GM18870 (cell line): ENCODE measurements around the gene ST8SIA1.

Source experiments
- ATAC-seq: cut with Tn5 transposase; IDR thresholded peaks from one replicate; pipeline ENCODE4 v1.9.1; 2021; ENCODE audit warnings: moderate library complexity; ENCODE audit not compliant: unreplicated experiment

Gene ST8SIA1

GRCh38 chr12:22284871-22285270 is 49.6 kb downstream of the ST8SIA1 start:
- ATAC-seq: no peak

DNA sequence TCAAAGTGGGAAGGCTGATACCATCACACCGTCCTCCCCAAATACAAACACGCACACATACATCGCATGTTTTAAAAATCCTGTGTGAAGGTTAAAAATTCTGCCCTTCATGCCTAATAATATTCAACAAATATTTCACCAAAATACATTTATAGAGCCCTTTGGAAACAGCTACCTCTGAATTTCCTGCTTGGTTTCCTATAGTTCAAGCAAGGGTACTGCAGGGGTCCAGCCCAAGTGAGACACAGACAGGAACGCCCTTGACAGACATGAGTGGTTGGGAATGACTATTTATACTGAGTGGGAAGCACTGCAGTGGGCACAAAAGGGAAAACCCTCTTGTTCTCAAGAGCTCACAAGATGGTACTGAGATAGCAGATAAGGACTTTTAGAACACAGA is 51.0 kb downstream of the ST8SIA1 start:
- ATAC-seq: no peak

GRCh38 chr12:22283006-22283506 is 51.5 kb downstream of the ST8SIA1 start:
- ATAC-seq: no peak

DNA sequence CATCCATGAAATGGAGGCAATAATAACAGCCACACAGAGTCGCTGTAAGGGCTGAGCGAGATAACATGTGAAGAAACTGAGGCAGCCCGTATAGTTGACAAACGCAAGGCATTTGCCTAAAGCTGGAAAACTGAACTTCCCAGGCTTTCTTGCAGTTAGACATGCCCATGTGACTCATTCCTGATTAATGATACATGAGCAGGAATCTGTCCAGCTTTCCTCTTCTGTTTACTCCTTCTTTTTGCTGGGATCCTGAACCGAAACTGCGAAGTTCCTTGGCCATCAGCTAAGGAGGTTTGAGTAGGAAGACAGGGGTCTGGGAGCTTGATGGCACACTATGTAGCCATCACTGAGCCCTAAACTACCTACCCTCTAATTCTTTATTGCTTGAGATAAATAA is 52.2 kb downstream of the ST8SIA1 start:
- ATAC-seq: no peak

GRCh38 chr12:22276867-22277266 is 57.6 kb downstream of the ST8SIA1 start:
- no peak for ATAC-seq

- ATAC-seq: no peak
Observed at GRCh38 chr12:22276313-22276712, 58.2 kb downstream of the ST8SIA1 start.

GRCh38 chr12:22275843-22276242 is 58.7 kb downstream of the ST8SIA1 start:
- no peak for ATAC-seq

DNA sequence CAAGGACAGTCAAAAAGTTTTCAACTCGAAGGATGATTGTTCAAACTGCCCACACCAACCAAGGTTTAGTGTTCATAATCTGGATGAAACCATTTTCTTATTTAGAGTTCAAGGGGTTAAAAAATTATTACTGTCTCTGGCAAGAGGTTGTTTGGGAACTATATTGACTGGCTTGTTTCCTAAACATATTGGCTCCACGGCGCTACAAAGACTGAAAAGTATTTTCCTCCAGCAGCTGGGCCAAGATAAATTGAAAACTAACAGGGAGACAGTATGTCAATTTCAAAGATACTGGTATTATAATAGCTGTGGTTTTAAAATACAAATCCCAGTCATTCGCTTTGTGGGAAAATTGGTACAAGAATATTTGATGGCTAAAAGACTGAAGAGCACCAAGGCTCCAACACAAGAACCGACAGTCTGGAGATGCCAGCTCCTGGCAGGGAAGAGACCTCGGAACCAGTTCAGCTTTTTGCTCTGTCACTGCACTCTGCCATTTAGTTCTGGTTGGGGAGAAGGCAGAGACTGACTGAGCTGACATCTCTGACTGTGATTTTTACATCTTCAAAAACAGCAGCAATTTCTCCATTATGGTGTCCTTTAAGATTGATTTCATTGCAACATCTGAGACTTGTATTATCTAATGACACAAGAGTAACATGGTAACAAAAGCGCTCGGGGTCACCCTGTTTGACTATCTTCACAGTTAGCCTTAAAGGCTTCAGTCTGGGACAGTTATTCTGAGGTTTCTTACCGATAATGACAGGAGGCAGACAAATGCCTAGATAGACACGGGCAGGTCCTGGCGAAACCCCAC is 62.0 kb downstream of the ST8SIA1 start:
- no peak for ATAC-seq

DNA sequence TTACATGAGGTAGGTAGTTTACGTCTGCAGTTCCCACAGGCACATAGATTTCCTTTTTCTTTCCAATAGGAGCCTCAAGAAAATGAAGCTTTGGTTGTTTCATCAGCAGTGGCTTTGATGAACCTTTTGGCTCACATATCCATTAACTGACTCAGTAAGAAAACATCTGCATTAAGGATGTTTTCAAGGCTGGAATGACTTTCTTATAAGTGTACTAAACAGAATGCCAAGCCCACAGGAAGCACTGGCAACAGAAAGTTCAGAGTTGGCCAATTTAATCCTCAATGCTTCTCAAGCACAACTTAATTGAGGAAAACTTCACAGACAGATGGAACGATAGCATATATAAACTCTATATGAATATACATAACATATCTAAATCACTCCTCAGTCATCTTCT is 63.5 kb downstream of the ST8SIA1 start:
- no peak for ATAC-seq

GRCh38 chr12:22268973-22269372 is 65.5 kb downstream of the ST8SIA1 start:
- no peak for ATAC-seq

DNA sequence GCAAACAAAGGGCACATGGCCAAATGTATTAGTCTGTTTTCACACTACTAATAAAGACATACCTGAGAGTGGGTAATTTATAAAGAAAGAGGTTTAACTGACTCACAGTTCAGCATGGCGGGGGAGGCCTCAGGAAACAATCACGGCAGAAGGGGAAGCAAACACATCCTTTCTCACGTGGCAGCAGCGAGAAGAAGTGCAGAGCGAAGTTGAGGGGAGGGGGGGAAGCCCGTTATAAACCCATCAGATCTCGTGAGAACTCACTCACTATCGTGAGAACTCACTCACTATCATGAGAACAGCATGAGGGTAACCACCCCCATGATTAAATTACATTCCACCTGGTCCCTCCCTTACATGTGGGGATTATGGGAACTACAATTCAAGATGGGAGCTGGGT is 66.1 kb downstream of the ST8SIA1 start:
- ATAC-seq: no peak

DNA sequence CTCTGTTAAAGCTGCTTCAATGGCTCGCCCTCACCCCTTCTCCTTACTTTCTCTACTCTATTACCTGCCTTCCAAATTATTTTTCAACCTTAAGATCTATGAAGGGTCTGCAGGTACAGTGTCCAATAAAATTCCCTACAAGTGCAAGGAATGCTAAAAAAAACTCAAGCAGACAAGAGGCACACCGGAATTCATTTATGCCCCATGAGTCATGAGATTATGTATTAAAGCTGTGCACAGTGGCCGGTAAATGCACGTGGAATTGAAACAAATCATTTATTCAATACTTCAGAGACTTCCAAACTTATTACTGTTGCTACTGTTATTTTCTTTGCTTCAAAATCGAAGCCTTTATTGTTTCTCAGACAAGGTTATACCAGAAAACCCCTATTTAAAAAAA is 68.4 kb downstream of the ST8SIA1 start:
- ATAC-seq: no peak

- no peak for ATAC-seq
Observed at GRCh38 chr12:22264380-22264779, 70.1 kb downstream of the ST8SIA1 start.

GRCh38 chr12:22262309-22262708 is 72.2 kb downstream of the ST8SIA1 start:
- no peak for ATAC-seq

GRCh38 chr12:22257100-22257499 is 77.4 kb downstream of the ST8SIA1 start:
- no peak for ATAC-seq

GRCh38 chr12:22256605-22257004 is 77.9 kb downstream of the ST8SIA1 start:
- no peak for ATAC-seq

- no peak for ATAC-seq
Observed at GRCh38 chr12:22256041-22256441, 78.5 kb downstream of the ST8SIA1 start.

DNA sequence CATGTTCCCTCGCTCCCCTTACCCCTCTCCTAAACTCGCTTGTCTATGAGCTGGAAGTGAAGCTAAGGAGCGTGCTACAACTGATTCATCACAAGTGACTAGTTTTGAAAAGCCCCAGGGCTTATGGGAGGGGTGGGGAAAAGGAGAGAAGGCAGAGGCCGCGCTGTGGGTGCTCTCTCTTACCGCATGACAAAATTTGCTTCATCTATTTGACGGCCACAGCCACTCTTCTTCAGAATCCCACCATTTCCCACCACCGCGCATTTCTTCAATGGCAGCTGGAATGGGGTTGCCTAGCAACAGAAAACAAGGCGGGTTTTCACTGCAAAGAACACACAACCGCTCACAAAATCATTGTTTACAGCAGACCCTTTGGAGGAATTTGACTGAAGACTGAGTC is 79.4 kb downstream of the ST8SIA1 start:
- no peak for ATAC-seq

- no peak for ATAC-seq
Observed at GRCh38 chr12:22254478-22254877, 80.0 kb downstream of the ST8SIA1 start.

DNA sequence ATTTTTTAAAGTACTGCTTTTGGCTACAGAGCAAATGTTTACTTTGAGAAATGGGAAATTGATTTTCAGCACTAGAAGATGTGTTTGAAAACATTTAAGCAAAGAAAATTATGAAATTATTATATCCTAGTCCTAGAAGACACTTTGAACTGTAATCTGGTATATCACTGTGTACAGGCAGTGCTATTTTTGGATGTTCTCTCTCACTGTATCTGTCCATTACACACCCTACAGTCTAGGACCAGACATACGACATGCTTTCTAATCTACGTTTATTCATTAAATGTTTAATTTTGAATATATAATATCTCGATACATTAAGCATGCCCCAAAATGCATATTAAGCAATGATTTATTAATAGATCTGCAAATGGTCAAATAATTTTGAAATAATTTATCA is 82.5 kb downstream of the ST8SIA1 start:
- ATAC-seq: no peak

DNA sequence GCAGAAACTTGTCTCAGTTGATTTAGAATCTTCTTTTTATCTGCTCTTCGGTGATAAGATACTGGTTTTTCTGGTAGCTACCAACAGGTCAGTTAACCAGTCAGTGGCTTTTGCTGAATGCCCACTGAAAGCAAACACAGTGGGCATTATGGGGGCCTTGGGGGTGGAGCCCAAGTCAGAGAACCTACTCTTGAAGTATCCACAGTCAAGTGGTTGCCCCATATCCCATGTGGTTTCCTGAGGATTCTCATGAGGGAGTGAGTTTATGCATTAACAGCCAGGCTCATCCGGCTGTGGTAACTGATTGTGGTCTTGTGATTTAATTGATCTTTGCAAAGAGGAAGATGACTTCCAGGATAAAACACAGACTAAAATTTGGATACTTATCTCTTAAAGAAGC is 83.7 kb downstream of the ST8SIA1 start:
- ATAC-seq: no peak

GRCh38 chr12:22248571-22249115 is 85.9 kb downstream of the ST8SIA1 start:
- no peak for ATAC-seq

GRCh38 chr12:22248121-22248520 is 86.4 kb downstream of the ST8SIA1 start:
- ATAC-seq: no peak
